SK-N-SH treated with all-trans-retinoic acid at 6 μM for 48 hours (cell line): ENCODE measurements around the gene POLE4.

Experiments
- ATAC-seq: fragments of 200-7000 bp; cut with Tn5 transposase; 3 replicates; pipeline ENCODE4 v1.9.1; 2020; ENCODE audit warnings: mild to moderate bottlenecking, moderate library complexity
- ARNTL ChIP-seq: fragments of 450-650 bp; formaldehyde crosslinking; IDR thresholded peaks from 2 replicates; pipeline ENCODE4 v1.5.0; 2020; ENCODE audit warnings: low read depth, mild to moderate bottlenecking, moderate library complexity, borderline replicate concordance
- BACH2 ChIP-seq: fragments of 250-450 bp; sonication (Bioruptor Pico); IDR thresholded peaks from 2 replicates; pipeline ENCODE4 v1.9.0; 2021; ENCODE audit warnings: mild to moderate bottlenecking, borderline replicate concordance
- CREB5 ChIP-seq: fragments of 250-450 bp; sonication (Bioruptor Pico); IDR thresholded peaks from 2 replicates; pipeline ENCODE4 v1.5.1; 2020; ENCODE audit warnings: low read depth, mild to moderate bottlenecking, moderate library complexity
- CSDC2 ChIP-seq: fragments of 250-450 bp; sonication (Bioruptor Pico); IDR thresholded peaks from 2 replicates; pipeline ENCODE4 v1.5.0; 2020; ENCODE audit warnings: mild to moderate bottlenecking, moderate library complexity
- CSRNP3 ChIP-seq: fragments of 250-450 bp; sonication (Bioruptor Pico); IDR thresholded peaks from 2 replicates; pipeline ENCODE4 v1.5.1; 2021; ENCODE audit warnings: mild to moderate bottlenecking, moderate library complexity
- ESRRG ChIP-seq: fragments of 250-450 bp; sonication (Bioruptor Pico); IDR thresholded peaks from 2 replicates; pipeline ENCODE4 v1.6.1; 2021; ENCODE audit warnings: mild to moderate bottlenecking
- GLIS3 ChIP-seq: fragments of 250-450 bp; sonication (Bioruptor Pico); IDR thresholded peaks from 2 replicates; pipeline ENCODE4 v1.5.0; 2020; ENCODE audit warnings: mild to moderate bottlenecking, moderate library complexity
- ISL1 ChIP-seq: fragments of 250-450 bp; sonication (Bioruptor Pico); IDR thresholded peaks from 2 replicates; pipeline ENCODE4 v2.1.2; 2022; ENCODE audit warnings: mild to moderate bottlenecking, moderate library complexity
- OSR1 ChIP-seq: fragments of 250-450 bp; sonication (Bioruptor Pico); IDR thresholded peaks from 2 replicates; pipeline ENCODE4 v1.8.0; 2022; ENCODE audit warnings: moderate library complexity, mild to moderate bottlenecking, inconsistent platforms
- PATZ1 ChIP-seq: fragments of 250-450 bp; sonication (Bioruptor Pico); IDR thresholded peaks from 2 replicates; pipeline ENCODE4 v1.8.0; 2020; ENCODE audit warnings: mild to moderate bottlenecking, moderate library complexity, borderline replicate concordance
- POU6F1 ChIP-seq: fragments of 250-450 bp; sonication (Bioruptor Pico); IDR thresholded peaks from 2 replicates; pipeline ENCODE4 v1.8.0; 2021; ENCODE audit warnings: low read depth, mild to moderate bottlenecking, moderate library complexity, borderline replicate concordance
- PPARA ChIP-seq: fragments of 250-450 bp; sonication (Bioruptor Pico); IDR thresholded peaks from 2 replicates; pipeline ENCODE4 v1.5.0; 2020; ENCODE audit warnings: mild to moderate bottlenecking, borderline replicate concordance
- RARB ChIP-seq: fragments of 250-450 bp; sonication (Bioruptor Pico); IDR thresholded peaks from 2 replicates; pipeline ENCODE4 v1.8.0; 2021; ENCODE audit warnings: mild to moderate bottlenecking, moderate library complexity
- TCF4 ChIP-seq: fragments of 250-450 bp; sonication (Bioruptor Pico); IDR thresholded peaks from 2 replicates; pipeline ENCODE4 v1.8.0; 2021; ENCODE audit warnings: mild to moderate bottlenecking, moderate library complexity, borderline replicate concordance
- TOX ChIP-seq: fragments of 250-450 bp; sonication (Bioruptor Pico); IDR thresholded peaks from 2 replicates; pipeline ENCODE4 v1.8.0; 2021; ENCODE audit warnings: mild to moderate bottlenecking, moderate library complexity, borderline replicate concordance
- TSHZ2 ChIP-seq: fragments of 250-450 bp; sonication (Bioruptor Pico); IDR thresholded peaks from 2 replicates; pipeline ENCODE4 v1.5.0; 2020; ENCODE audit warnings: mild to moderate bottlenecking, moderate library complexity
- ZC3H10 ChIP-seq: fragments of 250-450 bp; sonication (Bioruptor Pico); IDR thresholded peaks from 2 replicates; pipeline ENCODE4 v1.5.1; 2021; ENCODE audit warnings: mild to moderate bottlenecking, moderate library complexity
- ZFP3 ChIP-seq: fragments of 250-450 bp; sonication (Bioruptor Pico); IDR thresholded peaks from 2 replicates; pipeline ENCODE4 v1.5.0; 2020; ENCODE audit warnings: mild to moderate bottlenecking, moderate library complexity
- ZNF565 ChIP-seq: fragments of 450-650 bp; formaldehyde crosslinking; conservative IDR thresholded peaks from 2 replicates; pipeline ENCODE4 v1.5.0; 2020; ENCODE audit warnings: low read depth, mild to moderate bottlenecking, moderate library complexity
- ZNF70 ChIP-seq: fragments of 450-650 bp; formaldehyde crosslinking; IDR thresholded peaks from 2 replicates; pipeline ENCODE4 v1.5.0; 2020; ENCODE audit warnings: mild to moderate bottlenecking, moderate library complexity
- ZNF8 ChIP-seq: fragments of 450-650 bp; formaldehyde crosslinking; IDR thresholded peaks from 2 replicates; pipeline ENCODE4 v1.5.0; 2020; ENCODE audit warnings: mild to moderate bottlenecking, moderate library complexity

Gene POLE4

GRCh38 chr2:74925361-74925786, 33.1 kb upstream of the POLE4 start:
- ATAC-seq: no peak
- TF ChIP-seq ESRRG (CRISPR knock-in tag) (no peak), ZNF8 (CRISPR knock-in tag) (no peak), CSDC2 (no peak), CREB5 (CRISPR knock-in tag) (no peak), GLIS3 (no peak), TCF4 (no peak), OSR1 (CRISPR knock-in tag) (no peak), RARB (CRISPR knock-in tag) (no peak), PPARA (CRISPR knock-in tag) (no peak), TOX (CRISPR knock-in tag) (no peak), ISL1 (CRISPR knock-in tag) (no peak), CSRNP3 (CRISPR knock-in tag) (no peak), PATZ1 (CRISPR knock-in tag) (no peak), ZC3H10 (CRISPR knock-in tag) (no peak), TSHZ2 (no peak), ZNF70 (no peak), ARNTL (CRISPR knock-in tag) (no peak), POU6F1 (CRISPR knock-in tag) (no peak), ZNF565 (no peak), BACH2 (CRISPR knock-in tag) (no peak)

GRCh38 chr2:74927621-74928020, 30.8 kb upstream of the POLE4 start:
- TF ChIP-seq TCF4: no peak
- TF ChIP-seq GLIS3: no peak
- TF ChIP-seq ZFP3 (CRISPR knock-in tag): no peak
- TF ChIP-seq OSR1 (CRISPR knock-in tag): no peak
- no peak for TF ChIP-seq CSDC2
- TF ChIP-seq BACH2 (CRISPR knock-in tag): no peak
- TF ChIP-seq TOX (CRISPR knock-in tag): no peak
- TF ChIP-seq ZNF70: no peak
- no peak for TF ChIP-seq POU6F1 (CRISPR knock-in tag)
- no peak for TF ChIP-seq ZNF8 (CRISPR knock-in tag)
- TF ChIP-seq TSHZ2: no peak
- TF ChIP-seq CREB5 (CRISPR knock-in tag): no peak
- TF ChIP-seq CSRNP3 (CRISPR knock-in tag): no peak
- ATAC-seq: no peak
